ENCODE measurements around the gene HLCS. TPM values are rescaled to one million over a fixed set of nuclear protein-coding genes. Genes with fewer than 3 reads are reported as not detected.

The HLCS gene
- total RNA-seq, 1 donor from 2014 or later = 17.1 TPM

GRCh38 chr21:36883532-36884486 lies 82.7 kb downstream of the HLCS start:
- Histone ChIP-seq H3K27me3 (ENCODE audit: low read depth) (no peaks in the 10 kb centered on the region), H3K27ac (no peak overlapping the region), H3K9me3 (peaks cover 11% of the 10 kb centered on the region), H3K4me3 (no peak overlapping the region), H3K4me1 (no peaks in the 10 kb centered on the region), H3K36me3 (no peaks in the 10 kb centered on the region)
- intact Hi-C loops (cut with DNase I) = no loop called here
- ATAC-seq (no peak), DNase-seq (no peak)
- TF ChIP-seq CTCF (IDR thresholded peaks at IDR 0.05) = no peak

- TF ChIP-seq CTCF (IDR thresholded peaks at IDR 0.05) = no peak
Measured at GRCh38 chr21:36882776-36883175, 83.7 kb downstream of the HLCS start.

GRCh38 chr21:36881228-36881627 lies 85.2 kb downstream of the HLCS start:
- H3K4me1 ChIP-seq = no peaks in the 10 kb centered on the region
- H3K9me3 ChIP-seq = peaks cover 19% of the 10 kb centered on the region
- DNase-seq (no peak), ATAC-seq (no peak)
- no peaks in the 10 kb centered on the region for H3K36me3 ChIP-seq
- intact Hi-C loops (cut with DNase I) = no loop called here
- no peak overlapping the region for H3K4me3 ChIP-seq
- TF ChIP-seq CTCF (IDR thresholded peaks at IDR 0.05) = no peak
- H3K27ac ChIP-seq = no peak overlapping the region
- H3K27me3 ChIP-seq (ENCODE audit: low read depth) = no peaks in the 10 kb centered on the region

More at GRCh38 chr21:36882776-36883175, 83.7 kb downstream of the HLCS start:
- H3K4me3 ChIP-seq = no peak overlapping the region
- DNase-seq = no peak
- H3K36me3 ChIP-seq = no peaks in the 10 kb centered on the region
- no peak overlapping the region for H3K27ac ChIP-seq
- intact Hi-C loops (cut with DNase I) = no loop called here
- no peak for ATAC-seq
- no peaks in the 10 kb centered on the region for H3K4me1 ChIP-seq
- H3K27me3 ChIP-seq (ENCODE audit: low read depth) = no peaks in the 10 kb centered on the region
- H3K9me3 ChIP-seq = peaks cover 19% of the 10 kb centered on the region

GRCh38 chr21:36879827-36880226 lies 86.6 kb downstream of the HLCS start:
- no peak for TF ChIP-seq CTCF (IDR thresholded peaks at IDR 0.05)
- Histone ChIP-seq H3K27me3 (ENCODE audit: low read depth) (no peaks in the 10 kb centered on the region), H3K27ac (no peak overlapping the region), H3K9me3 (peaks cover 19% of the 10 kb centered on the region), H3K4me3 (no peak overlapping the region), H3K36me3 (no peaks in the 10 kb centered on the region), H3K4me1 (no peaks in the 10 kb centered on the region)
- ATAC-seq (no peak), DNase-seq (no peak)
- intact Hi-C loops (cut with DNase I) = no loop called here

- H3K27ac ChIP-seq = no peak overlapping the region
- intact Hi-C loops (cut with DNase I) = no loop called here
- no peaks in the 10 kb centered on the region for H3K4me1 ChIP-seq
- peaks cover 7% of the 10 kb centered on the region for H3K9me3 ChIP-seq
- no peak overlapping the region for H3K4me3 ChIP-seq
- no peaks in the 10 kb centered on the region for H3K27me3 ChIP-seq (ENCODE audit: low read depth)
- ATAC-seq = no peak
- TF ChIP-seq CTCF (IDR thresholded peaks at IDR 0.05) = no peak
- no peak for DNase-seq
- H3K36me3 ChIP-seq = no peaks in the 10 kb centered on the region
Measured at GRCh38 chr21:36877741-36878140, 88.7 kb downstream of the HLCS start.

Measured in lower lobe of right lung (tissue), 2 donors.